HG03469 (cell line): ENCODE results near the gene MPP4.
"Not testable (repeated sequence)": the region's sequence is repeated elsewhere in the genome, so short reads cannot be mapped to it uniquely, and the experiment has no call there.

ENCODE experiments used
- ATAC-seq: cut with Tn5 transposase; IDR thresholded peaks from one replicate; pipeline ENCODE4 v1.9.1; 2021; ENCODE audit warnings: mild to moderate bottlenecking, moderate library complexity, moderate number of reproducible peaks; ENCODE audit not compliant: unreplicated experiment

MPP4 gene

DNA sequence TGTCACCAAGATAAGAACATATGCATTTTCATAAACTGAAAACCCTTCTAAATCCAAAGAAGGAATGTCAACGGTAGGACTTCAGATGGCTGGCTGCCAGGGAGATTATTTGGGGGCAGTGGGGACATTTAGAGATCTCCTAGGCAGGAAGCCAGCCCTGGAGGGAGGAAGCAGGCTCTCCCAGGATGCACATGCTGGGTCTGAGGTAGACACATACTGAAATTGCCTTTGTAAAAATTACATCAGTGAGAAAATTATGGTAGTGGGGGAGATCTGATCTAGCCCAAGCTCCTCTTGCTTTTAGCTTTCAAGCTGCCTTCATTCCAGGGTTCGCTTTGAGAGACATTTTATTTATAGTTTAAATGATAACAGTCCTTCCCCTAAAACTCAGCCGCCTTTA lies 24.1 kb downstream of the MPP4 start:
- ATAC-seq: no peak

GRCh38 chr2:201673546-201673945 lies 24.9 kb downstream of the MPP4 start:
- ATAC-seq: no peak

DNA sequence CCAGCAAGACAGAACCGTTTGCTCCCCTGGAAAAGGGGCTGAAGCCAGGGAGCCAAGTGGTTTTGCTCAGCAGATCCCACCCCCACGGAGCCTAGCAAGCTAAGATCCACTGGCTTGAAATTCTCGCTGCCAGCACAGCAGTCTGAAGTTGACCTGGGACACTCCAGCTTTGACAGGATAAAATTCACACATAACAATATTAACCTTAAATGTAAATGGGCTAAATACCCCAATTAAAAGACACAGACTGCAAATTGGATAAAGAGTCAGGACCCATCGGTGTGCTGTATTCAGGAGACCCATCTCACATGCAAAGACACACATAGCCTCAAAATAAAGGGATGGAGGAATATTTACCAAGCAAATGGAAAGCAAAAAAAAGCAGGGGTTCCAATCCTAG lies 27.2 kb downstream of the MPP4 start:
- ATAC-seq: not testable (repeated sequence)

DNA sequence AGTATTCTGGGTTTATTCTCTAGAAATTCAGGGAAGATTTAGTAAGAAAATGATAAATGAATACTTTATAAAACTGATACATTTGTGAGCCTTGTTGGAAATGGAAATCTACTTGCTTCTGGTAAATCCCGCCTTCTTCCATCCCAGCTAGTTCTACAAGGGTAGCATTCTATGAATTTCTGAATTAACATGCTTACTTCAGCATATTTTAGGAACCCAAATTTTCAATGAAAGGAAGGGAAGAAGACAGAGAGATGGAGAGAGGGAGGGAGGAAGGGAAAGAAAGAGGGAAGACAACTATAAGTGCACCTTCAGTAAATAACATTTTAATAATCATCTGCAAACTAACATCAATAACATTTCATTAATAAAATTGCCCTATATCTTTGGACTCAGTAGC lies 28.6 kb downstream of the MPP4 start:
- ATAC-seq: no peak

GRCh38 chr2:201668402-201668910 lies 30.0 kb downstream of the MPP4 start:
- ATAC-seq: no peak

GRCh38 chr2:201664334-201664733 lies 34.1 kb downstream of the MPP4 start:
- ATAC-seq: no peak

- ATAC-seq: no peak
Observed at GRCh38 chr2:201661366-201661765, 37.1 kb downstream of the MPP4 start.

GRCh38 chr2:201660293-201660895 lies 38.0 kb downstream of the MPP4 start:
- ATAC-seq: no peak

GRCh38 chr2:201656740-201657139 lies 41.7 kb downstream of the MPP4 start:
- no peak for ATAC-seq

GRCh38 chr2:201656102-201656501 lies 42.3 kb downstream of the MPP4 start:
- no peak for ATAC-seq

DNA sequence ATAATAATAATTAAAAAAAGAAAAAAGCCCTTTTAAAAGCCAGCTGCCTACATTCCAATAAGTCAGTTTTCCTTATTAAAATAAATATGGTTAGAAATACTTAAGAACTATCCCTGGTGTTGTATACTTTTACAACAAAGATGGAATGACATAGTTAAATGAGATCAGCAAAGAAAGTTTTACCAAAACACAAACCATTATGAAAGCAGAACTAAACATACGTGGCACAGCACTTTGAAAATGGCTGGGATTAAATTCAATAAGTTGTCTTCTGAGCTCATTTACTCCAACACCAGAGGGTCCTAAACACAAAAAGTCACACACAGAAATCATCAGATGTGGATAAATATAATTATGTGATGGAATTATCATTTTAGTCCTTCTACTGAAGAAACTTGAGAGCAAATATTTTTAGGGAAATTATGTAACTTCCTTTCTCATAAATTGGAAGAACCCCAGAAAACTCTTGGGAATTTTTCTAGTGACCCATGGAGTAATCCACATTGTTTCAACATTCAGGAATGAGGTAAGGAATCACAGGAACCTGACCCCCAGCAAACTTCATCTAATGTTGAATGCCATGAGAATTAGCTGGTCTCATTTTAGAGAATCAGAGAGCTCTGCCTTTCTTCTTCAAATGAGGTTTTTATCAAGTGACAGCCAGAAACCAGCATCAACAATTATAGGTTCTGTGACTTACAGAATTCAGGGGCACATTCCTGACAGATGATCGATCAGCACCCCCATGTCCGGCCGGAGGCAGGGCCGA lies 43.6 kb downstream of the MPP4 start:
- ATAC-seq: no peak

DNA sequence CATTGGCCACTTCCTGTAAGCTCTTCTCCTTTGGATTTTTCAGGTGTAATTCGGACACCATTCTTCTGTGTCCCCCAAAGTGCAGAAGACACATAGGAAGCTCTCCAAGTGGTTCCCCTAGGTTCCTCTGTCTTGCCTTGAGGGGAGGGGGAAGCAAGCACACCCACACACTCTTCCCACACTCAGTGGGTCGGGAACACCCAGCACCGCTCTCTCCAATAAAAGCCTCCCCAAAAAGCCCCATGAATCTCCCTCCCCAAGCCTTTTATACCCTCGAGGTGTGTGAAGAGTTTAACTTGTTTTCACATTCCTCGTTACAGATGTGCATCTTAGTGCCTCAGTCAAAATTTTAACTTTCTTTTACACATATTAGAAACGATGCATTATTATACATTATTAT lies 45.2 kb downstream of the MPP4 start:
- no peak for ATAC-seq

DNA sequence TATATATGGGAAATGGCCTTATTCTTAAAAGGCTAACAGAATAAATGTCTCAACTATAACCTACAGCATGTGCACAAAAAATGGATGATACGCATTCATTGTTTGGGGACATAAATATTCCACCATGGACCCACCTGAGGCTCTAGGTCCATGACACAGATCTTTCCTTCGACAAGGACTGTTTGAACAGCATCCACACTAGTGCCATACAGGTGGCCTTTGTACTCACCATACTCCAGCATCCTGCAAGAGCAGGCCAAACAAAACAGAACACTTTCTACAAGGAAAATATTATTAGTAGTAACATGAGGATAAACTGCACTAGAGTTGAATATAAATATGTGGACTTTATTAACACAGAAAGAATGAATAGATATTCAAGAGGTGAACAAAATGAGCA lies 49.0 kb downstream of the MPP4 start:
- no peak for ATAC-seq

DNA sequence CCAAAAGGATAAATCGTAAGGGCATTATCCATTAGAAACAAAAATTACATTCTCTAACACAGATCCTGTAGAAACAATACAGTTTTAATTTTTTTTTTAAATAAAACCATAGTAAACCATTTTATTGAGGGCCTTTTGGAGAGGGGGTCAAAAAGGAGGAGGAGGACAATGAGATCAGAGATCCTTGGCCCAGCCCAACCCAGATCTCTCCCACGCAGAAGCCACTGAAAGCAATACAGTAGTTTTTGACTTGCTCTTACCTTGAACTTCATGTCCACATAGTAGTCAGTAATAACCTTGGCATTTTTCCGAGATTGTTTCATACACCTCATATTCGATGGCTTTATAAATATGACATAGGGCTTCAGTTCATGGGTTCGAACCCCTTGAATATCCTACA lies 51.0 kb downstream of the MPP4 start:
- no peak for ATAC-seq

GRCh38 chr2:201644001-201644400 lies 54.4 kb downstream of the MPP4 start:
- ATAC-seq: no peak

- peak; percentile 24 for ATAC-seq
Observed at GRCh38 chr2:201643216-201643890, 55.1 kb downstream of the MPP4 start, which contains the start of gene TMEM237. Gene TMEM237, minus strand, starts transcription at chr2:201643503. Its CDS starts 103 bp downstream, at chr2:201643400.

- ATAC-seq: peak; percentile 61
Observed at GRCh38 chr2:201642579-201643215, 55.7 kb downstream of the MPP4 start.

DNA sequence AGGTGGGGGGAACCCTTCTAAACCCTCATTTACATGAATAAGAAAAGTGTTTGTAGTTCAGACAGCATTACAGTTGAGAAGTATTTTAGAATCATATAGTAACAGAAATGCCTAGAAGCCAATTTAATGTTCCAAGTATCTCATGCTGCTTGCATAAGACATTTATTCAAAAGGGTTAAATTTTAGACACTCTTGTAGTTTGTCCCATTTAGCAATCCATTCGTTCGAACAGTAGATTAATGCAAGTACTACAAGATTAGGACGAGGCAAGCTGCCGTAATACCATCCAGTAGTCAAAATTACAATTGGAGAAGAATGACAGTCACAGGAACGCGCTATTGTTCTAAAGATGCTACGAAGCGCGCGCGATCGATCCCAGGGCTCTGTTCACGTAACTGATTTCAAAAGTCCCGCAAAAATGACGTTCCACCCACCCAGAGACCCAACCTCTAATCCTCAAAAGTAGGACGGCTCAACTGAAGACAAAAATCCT lies 56.3 kb downstream of the MPP4 start:
- ATAC-seq: peak; percentile 23

- no peak for ATAC-seq
Observed at GRCh38 chr2:201639205-201639604, 59.2 kb downstream of the MPP4 start.

- ATAC-seq: no peak
Observed at GRCh38 chr2:201638326-201638725, 60.1 kb downstream of the MPP4 start.

GRCh38 chr2:201633661-201634249 lies 64.7 kb downstream of the MPP4 start:
- ATAC-seq: no peak
